Activated effector memory CD4-positive, alpha-beta T cell treated with Interleukin-2 at 50 U/mL for 16 hours (primary cell): Measurements from ENCODE around the gene NPB.
A peak's percentile ranks its signal among the peaks of the same experiment; 100 is the strongest.

Experiments used
- DNase-seq: peaks from one replicate; pipeline ENCODE4 v3.0.0-alpha.2; 2020

NPB gene

DNA sequence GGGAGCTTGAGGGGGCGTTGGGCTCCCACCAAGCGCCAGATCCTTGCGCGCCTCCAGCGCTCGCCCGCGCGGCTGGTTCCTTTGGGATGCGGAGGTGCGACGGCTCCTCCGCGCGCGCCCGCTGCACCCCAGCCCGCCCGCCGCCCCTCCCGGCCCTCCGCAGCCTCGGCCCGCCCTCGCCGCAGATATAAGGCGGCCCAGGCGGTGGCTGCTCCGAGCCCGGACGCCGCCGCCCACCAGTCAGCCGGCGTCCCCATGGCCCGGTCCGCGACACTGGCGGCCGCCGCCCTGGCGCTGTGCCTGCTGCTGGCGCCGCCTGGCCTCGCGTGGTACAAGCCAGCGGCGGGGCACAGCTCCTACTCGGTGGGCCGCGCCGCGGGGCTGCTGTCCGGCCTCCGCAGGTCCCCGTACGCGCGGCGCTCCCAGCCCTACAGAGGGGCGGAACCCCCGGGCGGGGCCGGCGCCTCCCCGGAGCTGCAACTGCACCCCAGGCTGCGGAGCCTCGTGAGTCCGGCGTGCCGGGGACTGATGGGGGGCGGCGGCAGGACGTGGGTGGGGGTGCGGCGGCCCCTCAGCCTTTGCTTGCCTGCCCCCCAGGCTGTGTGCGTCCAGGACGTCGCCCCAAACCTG, at the start of gene NPB:
Gene NPB (plus strand): TSS at position 216 of the 630 bp plus-strand sequence. CDS start 40 bp downstream, at position 256.
- no peak for DNase-seq

DNA sequence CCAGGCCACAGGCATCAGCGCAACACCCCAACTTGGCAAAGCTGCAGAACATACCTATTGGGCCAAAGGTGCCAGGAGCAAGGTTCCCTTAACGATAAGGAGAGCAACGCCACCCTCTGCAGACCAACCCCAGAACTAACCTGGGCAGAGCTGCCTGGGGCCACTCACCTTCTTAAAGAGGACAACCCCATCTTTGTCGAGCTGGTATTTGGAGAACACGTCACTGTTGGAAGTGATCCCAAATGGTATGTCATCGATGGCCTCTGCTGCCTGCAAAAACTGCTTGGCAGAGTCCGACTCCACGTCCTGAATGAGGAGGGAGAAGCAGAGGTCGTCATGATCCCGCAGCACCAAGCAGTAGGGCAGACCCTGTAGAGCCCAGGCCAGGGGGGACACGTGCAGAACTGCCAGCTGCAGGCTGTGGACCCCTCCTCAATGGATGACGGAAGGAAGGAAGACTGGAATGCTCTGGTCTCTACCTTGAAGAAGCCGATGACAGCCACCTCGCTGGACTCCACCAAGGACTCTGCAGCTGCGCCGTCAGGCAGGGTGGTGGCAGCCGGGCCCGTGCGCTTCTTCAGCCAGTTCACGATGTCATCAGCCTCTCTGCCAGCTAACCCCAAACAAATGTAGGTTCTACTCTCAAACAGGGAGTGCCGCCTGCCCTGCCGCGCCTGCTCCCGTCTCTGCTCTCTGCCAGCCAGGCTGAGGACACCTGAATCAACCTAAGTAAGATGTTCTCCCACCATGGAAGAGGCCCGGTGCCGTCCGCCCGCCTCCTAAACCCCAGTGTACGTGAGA, 46.9 kb upstream of the NPB start:
- no peak for DNase-seq

DNA sequence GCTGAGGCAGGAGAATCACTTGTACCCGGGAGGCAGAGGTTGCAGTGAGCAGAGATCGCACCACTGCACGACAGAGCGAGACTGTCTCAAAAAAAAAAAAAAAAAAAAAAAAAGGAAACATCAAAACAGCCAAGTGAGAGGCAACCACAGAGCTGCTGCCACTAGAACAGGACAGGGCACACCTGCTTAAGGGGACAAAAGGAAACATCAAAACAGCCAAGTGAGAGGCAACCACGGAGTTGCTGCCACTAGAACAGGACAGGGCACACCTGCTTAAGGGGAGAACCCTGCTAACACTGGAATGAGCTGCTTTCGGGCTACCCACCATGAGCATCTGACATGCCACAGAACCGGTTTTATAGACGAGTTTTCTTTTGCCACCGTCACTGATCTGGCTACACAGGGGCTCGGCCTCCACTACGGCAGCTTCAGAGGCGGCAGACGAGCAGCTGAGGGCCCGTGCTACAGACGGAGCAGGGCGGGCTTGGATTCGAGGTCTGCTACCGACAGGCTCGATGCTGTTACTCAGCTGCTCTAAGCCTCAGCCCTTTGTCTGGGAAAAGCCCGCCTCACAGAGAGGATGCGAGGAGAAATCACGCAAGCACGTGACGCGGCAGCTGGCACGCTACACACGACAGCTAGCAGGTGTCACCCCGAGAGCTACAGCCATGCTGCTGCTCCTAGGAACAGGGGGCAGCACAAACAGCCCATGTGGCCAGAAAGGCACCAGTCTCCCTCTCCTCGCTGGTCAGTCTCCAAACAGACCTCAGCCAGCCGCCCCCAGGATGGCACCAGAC, 43.7 kb upstream of the NPB start:
- DNase-seq: no peak

DNA sequence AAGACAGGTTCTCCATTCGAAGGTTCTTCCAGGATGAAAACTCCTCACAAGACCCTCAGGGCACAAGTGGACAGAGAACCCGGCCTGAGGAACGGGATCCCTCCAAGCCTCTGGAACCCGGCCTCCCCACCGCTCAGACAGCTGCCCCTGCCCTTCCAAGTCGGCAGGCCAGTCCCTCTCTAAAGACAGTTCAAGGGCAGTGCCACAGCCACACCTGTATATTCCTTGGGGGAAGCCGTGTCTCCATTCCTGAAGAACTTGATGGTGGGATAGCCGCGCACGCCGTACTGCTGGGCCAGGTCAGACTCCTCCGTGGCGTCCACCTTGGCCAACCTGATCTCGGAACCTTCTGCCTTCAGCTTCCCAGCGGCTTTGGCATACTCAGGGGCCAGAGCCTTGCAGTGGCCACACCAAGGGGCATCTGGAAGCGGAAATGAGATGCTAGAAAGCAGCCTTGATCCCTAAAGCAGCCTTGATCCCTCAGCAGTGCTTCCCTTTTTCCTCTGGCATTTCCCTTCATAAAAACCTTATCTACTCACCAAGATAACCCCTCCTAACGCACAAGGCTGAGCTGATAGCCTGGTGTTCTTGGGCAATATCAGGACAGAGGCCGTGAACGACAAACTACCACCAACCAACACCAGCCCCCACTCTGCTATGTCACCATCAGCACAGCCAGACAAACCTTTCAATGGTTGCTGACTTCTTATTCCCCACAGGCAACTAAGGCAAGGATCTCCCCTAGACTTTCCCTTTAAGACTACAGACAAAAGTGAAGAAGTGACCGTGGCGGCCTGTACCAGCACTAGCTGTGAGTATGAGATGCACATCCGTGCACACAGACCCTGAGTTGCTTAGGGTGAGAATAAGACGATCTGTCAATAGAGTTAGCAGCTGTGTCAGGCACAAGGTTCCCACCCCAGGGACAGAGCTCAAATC, 42.8 kb upstream of the NPB start:
- DNase-seq: no peak

DNA sequence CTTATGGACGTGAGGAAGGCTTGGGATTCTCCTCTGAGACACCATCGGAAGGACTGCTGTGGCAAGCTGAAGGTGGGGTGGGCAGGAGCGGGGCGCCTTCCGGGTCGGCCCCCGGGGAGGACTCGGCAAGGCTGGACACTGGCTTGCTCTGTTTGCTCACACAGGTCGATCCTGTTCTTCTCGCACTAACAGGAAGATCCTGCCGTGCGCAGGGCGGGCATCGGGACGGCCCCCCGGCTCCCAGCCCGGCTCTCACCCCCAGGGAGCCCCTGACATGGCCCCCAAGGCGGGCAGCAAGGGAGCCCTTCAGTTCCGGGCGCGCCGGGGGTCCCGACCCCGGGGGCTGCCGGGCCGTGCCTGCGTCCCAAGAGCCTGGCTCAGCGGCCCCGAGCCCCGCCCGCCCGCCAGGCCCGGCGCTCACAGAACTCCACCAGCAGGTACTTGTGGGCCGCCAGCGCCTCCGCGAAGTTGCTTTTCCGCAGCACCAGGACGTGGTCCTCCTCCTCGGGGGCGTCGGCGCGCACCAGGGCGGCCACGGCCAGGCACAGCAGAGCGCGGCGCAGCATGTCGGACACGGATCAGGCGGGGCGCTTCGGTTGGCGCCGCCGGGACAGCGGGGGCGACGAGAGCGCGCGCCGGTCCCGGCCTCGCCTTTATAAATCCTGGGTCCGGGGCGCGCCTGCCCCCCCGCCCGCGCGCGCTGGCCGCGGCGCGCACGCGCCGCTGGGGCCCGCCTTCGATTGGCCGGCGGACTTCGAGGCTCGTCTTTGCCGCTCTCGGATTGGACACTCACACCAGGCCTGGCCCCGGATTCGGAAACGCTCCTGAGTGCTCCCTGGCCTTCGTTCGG, 41.9 kb upstream of the NPB start, which contains the start of gene P4HB:
Gene P4HB (minus strand): TSS at position 630 of the 850 bp plus-strand sequence. CDS start 64 bp downstream, at position 566.
- DNase-seq: no peak

DNA sequence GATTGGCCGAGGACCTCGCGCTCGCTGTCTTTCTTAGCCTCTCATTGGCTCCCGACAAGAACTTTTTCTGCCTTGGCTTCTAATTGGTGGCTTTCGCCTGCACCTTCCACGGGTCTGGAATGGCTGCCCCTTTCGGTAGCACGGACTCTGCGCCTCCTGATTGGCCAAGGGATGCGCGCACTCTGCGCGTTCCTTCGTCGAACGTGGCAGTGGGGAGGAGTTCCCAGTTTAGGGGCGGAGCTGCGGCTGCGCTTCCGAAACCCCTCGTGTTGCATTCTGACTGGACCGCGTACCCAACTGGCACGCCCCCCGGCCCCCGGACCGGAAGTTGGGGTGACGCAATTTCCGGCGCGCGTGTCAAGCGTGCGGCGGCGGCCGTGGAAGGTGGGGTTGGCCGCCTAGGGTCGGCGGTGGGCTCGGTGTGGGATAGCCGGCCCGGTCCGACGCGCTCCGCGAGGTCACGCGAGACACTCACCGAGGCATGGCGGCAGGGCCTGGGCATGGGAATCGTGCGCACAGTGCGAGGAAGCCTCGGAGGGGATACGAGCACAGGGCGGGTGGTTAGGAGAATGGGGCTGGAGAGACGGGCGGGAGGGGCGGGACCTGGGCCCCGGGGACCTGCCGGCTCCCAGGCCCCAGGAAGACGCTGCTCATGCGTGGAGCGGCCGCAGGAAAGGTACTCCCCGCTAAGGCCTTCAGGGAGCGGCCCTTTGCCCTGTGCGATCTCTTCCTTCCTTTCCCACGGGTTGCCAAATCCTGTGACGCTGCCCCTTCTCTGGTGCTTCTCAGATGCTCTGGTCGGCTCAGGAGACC, 41.1 kb upstream of the NPB start:
- peak; percentile 99 for DNase-seq

DNA sequence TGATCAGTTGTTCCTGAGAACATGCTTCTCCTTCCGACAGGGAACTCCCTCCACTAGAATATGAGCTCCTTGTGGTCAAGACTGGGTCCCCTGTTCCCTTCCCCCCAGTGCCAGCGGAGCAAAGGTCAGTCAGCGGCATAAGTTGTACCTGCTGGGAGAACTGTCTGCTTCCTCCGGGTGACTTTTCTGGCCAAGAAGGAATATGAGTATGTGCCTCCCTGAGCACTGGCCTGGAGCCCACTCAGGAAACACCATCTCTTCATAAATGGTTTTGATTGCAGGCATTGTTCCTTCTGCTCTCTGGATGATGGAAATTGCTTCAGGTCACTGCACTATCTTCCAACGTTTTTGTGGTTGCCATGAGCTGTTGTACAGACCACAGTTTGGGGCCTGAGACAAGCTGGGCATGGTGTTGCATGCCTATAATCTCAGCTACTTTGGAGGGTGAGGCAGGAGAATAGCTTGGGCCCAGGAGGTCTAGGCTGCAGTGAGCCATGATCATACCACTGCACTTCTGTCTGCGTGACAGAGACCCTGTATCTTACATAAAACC, 38.8 kb upstream of the NPB start:
- no peak for DNase-seq

DNA sequence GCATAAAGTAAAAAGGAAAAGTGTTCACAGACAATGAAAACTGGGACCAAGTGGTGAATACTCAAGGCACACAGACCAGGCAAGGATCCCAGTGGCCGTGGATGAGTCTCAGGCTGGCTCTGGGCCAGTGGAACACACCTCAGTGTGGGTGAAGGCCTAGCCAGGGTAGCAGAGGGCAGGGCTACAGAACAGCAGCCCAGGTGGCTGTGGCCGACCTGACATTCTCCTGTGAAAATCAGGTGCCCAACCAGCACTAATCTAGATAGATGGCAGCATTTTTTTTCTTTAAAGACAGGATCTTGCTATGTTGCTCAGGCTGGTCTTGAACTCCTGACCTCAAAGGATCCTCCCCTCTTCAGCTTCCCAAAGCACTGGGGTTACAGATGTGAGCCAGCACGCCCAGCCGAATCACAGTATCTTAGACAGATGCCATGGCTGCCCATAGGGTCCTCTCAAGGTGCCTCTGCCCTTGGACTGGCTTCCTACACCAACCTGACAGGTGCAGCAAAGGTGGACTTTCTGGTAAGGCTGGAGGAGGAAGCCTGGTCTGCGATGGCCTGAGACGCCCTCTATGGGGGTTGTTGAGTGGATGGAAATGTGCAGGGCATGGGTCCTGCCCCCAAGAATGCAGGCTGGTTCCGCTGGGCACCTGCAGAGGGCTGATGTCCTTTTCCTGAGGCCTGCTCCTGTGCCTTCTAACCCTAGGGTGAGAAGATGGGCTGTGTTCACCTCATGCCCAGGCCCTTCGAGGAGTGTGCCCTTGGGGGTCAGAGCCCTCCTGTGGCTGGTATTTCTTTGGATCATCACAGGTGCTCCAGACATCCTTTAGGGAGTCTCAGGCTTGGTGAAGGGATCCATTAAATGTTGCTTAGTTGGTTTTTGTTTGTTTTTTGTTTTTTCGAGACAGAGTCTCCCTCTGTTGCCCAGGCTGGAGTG, 37.9 kb upstream of the NPB start:
- no peak for DNase-seq

DNA sequence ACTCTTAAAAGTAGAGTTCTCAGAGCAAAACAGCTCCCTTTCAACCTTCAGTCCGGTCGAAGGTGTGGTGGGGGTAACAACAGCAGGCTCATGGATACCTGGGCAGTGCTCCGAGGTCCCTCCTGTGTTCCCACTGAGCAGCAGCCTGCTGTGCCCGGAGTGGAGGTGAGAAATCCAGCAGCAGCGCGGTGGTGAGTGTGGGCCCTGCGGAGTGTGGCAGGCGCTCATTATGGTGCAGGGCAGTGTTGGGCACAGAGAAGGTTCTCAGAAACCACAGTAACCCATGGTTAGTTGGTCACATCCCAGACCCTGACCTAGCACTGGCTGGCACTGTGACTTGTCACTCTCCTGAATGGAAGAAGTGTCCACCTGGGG, 36.7 kb upstream of the NPB start:
- DNase-seq: no peak

DNA sequence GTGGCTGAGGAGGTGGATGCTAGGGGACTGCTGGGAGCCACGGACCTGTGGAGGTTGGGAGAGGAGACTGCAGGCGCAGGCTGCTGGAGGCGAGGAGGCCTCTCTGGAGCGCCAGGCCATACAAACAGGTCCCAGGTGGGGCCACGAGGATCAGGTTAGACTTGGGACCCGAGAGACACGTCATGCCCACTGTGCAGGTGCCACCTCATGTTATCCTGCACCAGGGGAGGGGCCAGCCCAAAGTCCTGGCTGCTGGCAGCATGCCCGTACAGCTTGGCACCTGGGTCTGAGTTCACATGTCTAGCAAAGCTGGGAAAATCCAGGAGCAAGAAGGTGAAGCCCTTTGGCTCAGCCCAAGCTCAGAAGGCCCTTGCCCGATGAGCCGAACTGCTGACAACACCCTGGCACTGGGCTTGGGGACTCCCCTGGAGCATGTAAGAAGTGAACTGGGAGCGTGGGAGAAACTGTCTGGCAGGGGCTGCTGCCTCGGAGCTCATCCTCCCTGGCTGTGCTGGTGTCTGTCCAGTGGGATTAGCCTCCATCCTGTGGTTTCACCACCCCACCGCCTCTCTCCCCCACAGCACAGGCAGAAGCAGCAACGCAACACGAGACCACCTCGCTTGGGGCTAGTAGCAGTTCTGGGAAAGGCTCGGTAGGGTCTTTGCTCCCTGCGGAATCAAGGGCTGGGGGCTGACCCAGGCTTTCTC, 36.2 kb upstream of the NPB start:
- DNase-seq: no peak

DNA sequence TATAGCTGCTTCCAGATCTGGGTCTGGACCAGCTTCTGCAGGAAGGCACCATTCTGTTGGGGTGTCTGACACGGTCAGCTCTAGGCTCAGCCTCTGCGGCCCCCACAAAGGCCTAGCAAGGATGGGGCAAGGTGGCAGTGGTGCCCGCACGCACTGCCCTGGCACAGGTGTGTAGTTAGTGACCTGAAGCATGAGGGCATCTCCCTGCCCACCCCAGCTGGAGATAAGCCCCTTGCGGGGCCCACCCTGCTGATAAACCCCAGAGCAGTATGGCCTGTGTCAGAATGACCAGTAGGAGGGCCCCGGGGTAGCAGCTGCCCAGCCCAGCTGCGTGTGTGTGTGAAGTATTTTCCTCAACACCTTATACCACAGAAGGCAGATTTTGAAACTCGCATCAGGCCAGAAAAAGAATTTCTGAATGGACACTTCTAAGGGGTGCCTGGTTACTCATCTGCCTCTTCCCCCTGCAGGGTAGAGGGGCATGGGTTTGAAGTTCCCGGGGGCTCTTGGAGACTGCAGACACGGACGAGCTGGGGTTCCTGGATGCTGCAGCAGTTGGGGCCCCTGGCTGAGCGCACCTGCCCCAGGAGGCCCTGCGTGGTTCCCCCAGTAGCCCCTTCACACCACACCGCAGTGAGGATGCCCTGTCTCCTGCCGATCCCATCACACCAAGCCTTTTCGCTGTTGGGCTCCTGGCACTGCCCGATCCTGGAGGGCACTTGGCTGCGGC, 35.4 kb upstream of the NPB start:
- DNase-seq: no peak

DNA sequence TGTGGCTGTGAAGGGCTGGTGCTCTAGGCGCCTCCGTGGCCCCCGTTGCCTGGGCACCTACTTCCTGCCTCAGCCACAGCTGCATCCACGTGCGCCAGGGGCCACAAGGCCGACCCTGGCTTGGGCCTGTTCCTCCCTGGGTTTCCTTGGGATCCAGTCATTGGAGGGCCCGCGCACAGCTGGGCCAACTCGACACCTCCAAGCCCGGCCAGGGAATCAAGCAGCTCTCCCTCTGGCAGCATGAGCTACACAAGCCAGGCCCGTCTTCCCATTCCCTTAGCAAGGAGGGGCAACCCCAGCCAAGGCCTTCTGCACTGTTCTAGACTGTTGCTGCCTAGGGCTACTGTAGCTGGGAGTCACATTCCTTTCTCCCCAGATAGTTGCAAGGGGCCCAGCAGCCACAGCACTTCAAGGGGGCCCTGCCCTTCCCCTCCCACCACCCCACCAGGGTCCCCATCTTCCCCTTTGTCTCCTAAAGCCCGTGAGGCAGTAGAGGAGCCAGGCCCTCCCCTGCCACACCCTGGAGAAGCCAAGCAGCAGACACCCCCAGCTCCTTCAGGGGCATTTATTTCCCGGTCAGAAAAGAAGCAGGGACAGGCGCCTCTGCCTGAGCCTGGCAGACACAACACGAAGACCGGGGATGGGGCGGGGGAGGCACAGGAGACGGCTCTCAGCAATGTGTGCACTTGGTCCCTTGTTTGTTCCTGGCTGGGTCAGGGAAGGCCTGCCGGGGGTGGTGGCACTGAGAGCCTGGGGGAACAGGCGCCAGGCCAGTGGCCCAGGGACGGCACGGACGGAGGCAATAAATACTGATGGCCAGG, 34.7 kb upstream of the NPB start:
- DNase-seq: no peak

DNA sequence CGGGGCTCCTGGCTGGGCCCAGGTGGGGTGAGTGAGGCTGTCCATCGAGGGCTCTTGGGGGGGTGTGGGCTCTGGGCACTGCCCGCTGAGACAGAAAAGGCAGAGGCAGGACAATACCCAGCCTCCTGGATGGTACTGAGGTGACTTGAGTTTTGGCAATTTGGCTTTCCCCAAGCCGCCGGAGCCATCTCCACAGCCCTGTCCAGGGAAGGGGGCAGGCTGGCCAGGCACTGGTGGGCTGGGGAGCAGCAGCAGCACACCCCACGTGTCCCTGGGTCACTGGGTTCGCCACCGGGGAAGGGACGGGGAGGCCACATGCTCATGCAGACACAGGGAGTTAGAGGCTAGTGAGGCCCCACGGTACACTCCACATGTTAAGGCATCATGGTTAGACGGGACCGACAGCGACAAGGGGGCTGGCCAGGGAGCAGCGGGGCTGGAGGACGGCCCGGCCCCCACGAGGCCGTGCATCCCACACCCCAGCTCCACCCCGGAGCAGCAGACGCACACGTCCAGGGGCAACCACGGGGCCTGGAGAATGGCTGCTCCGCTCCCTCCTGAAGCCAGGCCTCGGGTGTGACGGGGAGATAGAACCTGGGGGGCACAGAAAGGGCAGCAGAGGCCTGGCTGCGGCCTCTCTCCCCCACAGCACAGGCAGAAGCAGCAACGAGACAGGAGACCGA, 33.9 kb upstream of the NPB start:
- DNase-seq: no peak

DNA sequence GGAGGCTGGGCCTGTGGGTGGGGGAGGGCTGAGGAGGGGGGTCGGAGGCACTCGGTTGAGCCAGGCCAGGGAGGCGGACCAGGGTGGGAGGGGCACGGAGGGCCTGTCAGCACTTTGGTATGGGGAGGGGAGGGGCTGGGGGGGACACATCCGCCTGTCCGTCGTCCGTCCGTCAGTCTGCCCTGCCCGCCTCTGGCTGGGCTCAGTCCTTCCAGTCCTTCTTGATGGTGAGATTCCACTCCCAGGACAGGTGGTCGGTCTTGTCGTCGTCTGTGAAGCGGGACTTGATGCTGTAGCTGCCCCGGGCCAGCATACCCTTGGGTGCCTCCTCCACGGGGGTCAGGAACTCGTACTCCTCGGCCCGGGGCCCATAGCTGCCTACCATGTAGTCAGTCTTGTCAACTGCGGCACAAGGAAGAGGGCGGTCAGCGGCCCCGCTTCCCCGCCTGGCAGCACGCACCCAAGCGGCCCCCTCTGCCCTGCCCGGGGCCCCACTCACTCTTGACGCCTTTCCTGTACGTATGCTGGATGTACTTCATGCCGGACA, 33.3 kb upstream of the NPB start:
- DNase-seq: no peak

DNA sequence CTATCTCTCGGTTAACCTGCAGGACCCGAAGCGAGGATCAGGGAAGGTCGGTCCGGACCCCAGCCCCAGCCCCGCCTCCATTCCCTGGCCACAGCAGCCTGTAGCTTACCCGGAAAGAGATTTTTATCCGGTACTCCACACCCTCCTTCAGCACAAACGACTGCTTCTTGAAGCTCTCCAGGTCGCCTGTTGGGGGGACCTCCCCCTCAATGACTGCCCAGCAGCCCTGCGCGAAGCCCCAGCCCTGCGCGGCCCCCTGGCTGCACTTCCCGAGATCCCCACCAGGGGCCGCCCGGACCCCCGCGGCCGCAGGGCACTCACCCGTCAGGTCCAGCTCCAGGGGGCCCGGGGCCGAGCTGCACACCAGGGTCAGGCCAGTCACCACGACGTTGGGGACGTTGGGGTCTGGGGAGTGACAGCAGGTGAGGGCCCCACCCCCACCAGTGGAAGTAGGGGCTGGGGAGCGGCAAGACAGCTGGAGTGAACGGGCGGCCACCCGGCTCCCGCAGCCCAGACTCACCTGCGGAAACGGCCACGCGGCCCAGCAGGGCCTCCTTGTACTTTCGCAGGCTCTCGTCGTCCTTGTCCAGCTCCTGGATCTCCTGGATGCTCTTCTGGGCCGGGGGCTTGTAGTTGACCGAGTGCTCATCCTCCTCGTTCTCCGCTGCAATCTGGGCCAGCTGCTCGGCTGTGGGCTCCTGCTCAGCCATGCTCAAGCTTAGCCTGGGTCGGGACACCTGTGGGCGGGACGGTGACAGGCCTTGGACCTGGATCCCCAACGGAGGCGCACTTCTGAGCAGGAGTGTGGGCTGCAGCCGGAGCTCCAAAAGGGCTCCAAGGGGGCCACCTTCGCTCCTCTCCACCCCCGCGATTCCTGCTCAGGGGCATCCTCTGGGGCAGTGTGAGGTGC, 32.6 kb upstream of the NPB start:
- no peak for DNase-seq
